GM19452 (cell line): ENCODE measurements around the gene HEATR5A.
"Not testable (repeated sequence)": the region's sequence is repeated elsewhere in the genome, so short reads cannot be mapped to it uniquely, and the experiment has no call there.

Experiments
- ATAC-seq: cut with Tn5 transposase; IDR thresholded peaks from one replicate; pipeline ENCODE4 v1.9.1; 2021; ENCODE audit not compliant: unreplicated experiment

The HEATR5A gene

GRCh38 chr14:31420319-31421111 is at the start of gene HEATR5A:
Gene HEATR5A (minus strand): TSS chr14:31420550. CDS start chr14:31402975, 17,575 bp downstream.
- ATAC-seq = peak; percentile 98

GRCh38 chr14:31466554-31466953 is 46.2 kb upstream of the HEATR5A start:
- no peak for ATAC-seq

- no peak for ATAC-seq
Measured at GRCh38 chr14:31465111-31465510, 44.8 kb upstream of the HEATR5A start.

- ATAC-seq = not testable (repeated sequence)
Measured at GRCh38 chr14:31462450-31462849, 42.1 kb upstream of the HEATR5A start.

- no peak for ATAC-seq
Measured at GRCh38 chr14:31461545-31461944, 41.2 kb upstream of the HEATR5A start.

GRCh38 chr14:31457665-31458659 is 37.6 kb upstream of the HEATR5A start:
- no peak for ATAC-seq

GRCh38 chr14:31456841-31457664 is 36.7 kb upstream of the HEATR5A start, which contains the start of gene DTD2:
Gene DTD2 (minus strand): TSS chr14:31457506. CDS start chr14:31457393, 113 bp downstream.
- peak; percentile 99 for ATAC-seq

GRCh38 chr14:31449971-31450610 is 29.7 kb upstream of the HEATR5A start:
- ATAC-seq = no peak

- ATAC-seq = no peak
Measured at GRCh38 chr14:31449136-31449535, 28.8 kb upstream of the HEATR5A start.

GRCh38 chr14:31445703-31446102 is 25.4 kb upstream of the HEATR5A start:
- ATAC-seq = no peak

GRCh38 chr14:31442284-31442683 is 21.9 kb upstream of the HEATR5A start:
- ATAC-seq = no peak

GRCh38 chr14:31441273-31442111 is 21.1 kb upstream of the HEATR5A start:
- no peak for ATAC-seq

- ATAC-seq = no peak
Measured at GRCh38 chr14:31440280-31440679, 19.9 kb upstream of the HEATR5A start.

- no peak for ATAC-seq
Measured at GRCh38 chr14:31439561-31439960, 19.2 kb upstream of the HEATR5A start.

GRCh38 chr14:31437045-31437691 is 16.8 kb upstream of the HEATR5A start:
- not testable (repeated sequence) for ATAC-seq

- ATAC-seq = no peak
Measured at GRCh38 chr14:31435276-31435675, 14.9 kb upstream of the HEATR5A start.

GRCh38 chr14:31430634-31431264 is 10.4 kb upstream of the HEATR5A start:
- ATAC-seq = no peak

GRCh38 chr14:31429791-31430190 is 9.4 kb upstream of the HEATR5A start:
- ATAC-seq = no peak
